Endodermal cell (in vitro differentiated cells): ENCODE data around the gene CNOT3. TPM values are rescaled to one million over a fixed set of nuclear protein-coding genes. Genes with fewer than 3 reads are reported as not detected.

Experiments
- DNase-seq: peaks from one replicate; pipeline ENCODE4 v3.0.0-alpha.2; 2017
- H3K27ac ChIP-seq: 2 replicates; pipeline ENCODE4 v1.5.1; 2013; ENCODE audit warnings: mild to moderate bottlenecking, low read depth, low read length, moderate library complexity
- H3K27me3 ChIP-seq: 2 replicates; pipeline ENCODE4 v1.6.1; 2013; ENCODE audit warnings: mild to moderate bottlenecking, low read length, moderate library complexity; ENCODE audit not compliant: insufficient read depth, control insufficient read depth, poor library complexity, severe bottlenecking
- H3K36me3 ChIP-seq: 2 replicates; pipeline ENCODE4 v1.7.0; 2013; ENCODE audit warnings: mild to moderate bottlenecking, low read length, moderate library complexity; ENCODE audit not compliant: control insufficient read depth, insufficient read depth
- H3K4me1 ChIP-seq: one replicate; pipeline ENCODE4 v1.7.0; 2013; ENCODE audit warnings: low read length; ENCODE audit not compliant: control insufficient read depth, insufficient read depth
- H3K4me3 ChIP-seq: 2 replicates; pipeline ENCODE4 v1.5.1; 2013; ENCODE audit warnings: mild to moderate bottlenecking, low read length, moderate library complexity
- H3K9ac ChIP-seq: 2 replicates; pipeline ENCODE4 v1.6.1; 2013; ENCODE audit warnings: mild to moderate bottlenecking, low read length, moderate library complexity; ENCODE audit not compliant: poor library complexity, severe bottlenecking; ENCODE audit errors: extremely low read depth
- H3K9me3 ChIP-seq: 2 replicates; pipeline ENCODE4 v1.6.1; 2013; ENCODE audit warnings: mild to moderate bottlenecking, low read length, moderate library complexity; ENCODE audit not compliant: control insufficient read depth
- H3K27ac Mint-ChIP-seq: 2 replicates; pipeline ENCODE4 v1.8.0; 2020; ENCODE audit warnings: mixed read lengths
- H3K27me3 Mint-ChIP-seq: 2 replicates; pipeline ENCODE4 v1.8.0; 2021; ENCODE audit warnings: mild to moderate bottlenecking, mixed read lengths; ENCODE audit not compliant: insufficient read depth
- H3K36me3 Mint-ChIP-seq: 2 replicates; pipeline ENCODE4 v1.8.0; 2020; ENCODE audit warnings: low read depth, mixed read lengths
- H3K4me1 Mint-ChIP-seq: 2 replicates; pipeline ENCODE4 v1.8.0; 2020; ENCODE audit warnings: mixed read lengths
- H3K4me3 Mint-ChIP-seq: 2 replicates; pipeline ENCODE4 v1.8.0; 2020; ENCODE audit warnings: mild to moderate bottlenecking, moderate library complexity, mixed read lengths
- H3K9me3 Mint-ChIP-seq: 2 replicates; pipeline ENCODE4 v1.8.0; 2020; ENCODE audit warnings: mild to moderate bottlenecking, mixed read lengths
- WGBS, 2 experiments: methylation state at CpG; one replicate each; pipeline versions ENCODE4 v1.1.5 to v1.1.7; 2013; ENCODE audit warnings: missing lambda C conversion rate in 2 of 2, mixed read lengths in 1 of 2; ENCODE audit not compliant: insufficient coverage in 1 of 2, insufficient read length in 1 of 2; 5-methylcytosine and 5-hydroxymethylcytosine counted together
- total RNA-seq, 2 donors: library from RNA; stranded (reverse); fragmentation: NEBNext Ultra II Directional in 1 of 2; extraction: Animal tissue kit (Norgen Biotek cat#: 25700) in 1 of 2; gene quantifications; 2 replicates in 1 of 2; 3 replicates in 1 of 2; pipeline ENCODE4 v1.2.1, GENCODE V29; 2021
- TF ChIP-seq, protein P1 (sequence below): fragments of 200-600 bp; sonication (generic); conservative IDR thresholded peaks from 2 replicates; pipeline ENCODE4 v1.5.0; 2021; ENCODE audit warnings: antibody characterized with exemption, mild to moderate bottlenecking

CNOT3 gene
- total RNA-seq, 2 donors from 2014 or later, result 78.9 to 82.7 TPM

DNA sequence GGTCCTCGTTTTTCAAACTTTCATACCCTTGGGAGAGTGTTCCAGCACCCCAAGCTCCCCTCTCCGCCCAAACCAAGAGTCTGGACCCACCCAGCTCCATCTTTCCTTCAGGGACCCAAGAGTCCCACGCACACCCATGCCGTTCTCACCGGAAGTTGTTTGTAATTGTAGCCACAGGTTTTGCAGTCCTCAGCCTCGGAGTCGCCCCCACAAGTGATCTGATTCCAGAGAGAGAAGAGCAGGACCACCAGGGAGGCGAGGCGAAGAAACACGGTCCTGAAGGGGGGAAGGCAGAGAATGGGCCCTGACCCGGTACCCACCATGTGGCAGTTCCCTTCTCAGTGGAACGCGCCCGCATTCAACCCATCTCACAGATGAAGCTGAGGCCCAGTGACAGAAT is 25.3 kb downstream of the CNOT3 start:
- Histone ChIP-seq H3K9ac (no peak overlapping the region), H3K4me1 (no peaks in the 10 kb centered on the region), H3K4me3 (no peak overlapping the region), H3K27ac (no peak overlapping the region), H3K9me3 (no peaks in the 10 kb centered on the region), H3K27me3 (no peaks in the 10 kb centered on the region), H3K36me3 (no peaks in the 10 kb centered on the region)
- TF ChIP-seq, protein P1, sequence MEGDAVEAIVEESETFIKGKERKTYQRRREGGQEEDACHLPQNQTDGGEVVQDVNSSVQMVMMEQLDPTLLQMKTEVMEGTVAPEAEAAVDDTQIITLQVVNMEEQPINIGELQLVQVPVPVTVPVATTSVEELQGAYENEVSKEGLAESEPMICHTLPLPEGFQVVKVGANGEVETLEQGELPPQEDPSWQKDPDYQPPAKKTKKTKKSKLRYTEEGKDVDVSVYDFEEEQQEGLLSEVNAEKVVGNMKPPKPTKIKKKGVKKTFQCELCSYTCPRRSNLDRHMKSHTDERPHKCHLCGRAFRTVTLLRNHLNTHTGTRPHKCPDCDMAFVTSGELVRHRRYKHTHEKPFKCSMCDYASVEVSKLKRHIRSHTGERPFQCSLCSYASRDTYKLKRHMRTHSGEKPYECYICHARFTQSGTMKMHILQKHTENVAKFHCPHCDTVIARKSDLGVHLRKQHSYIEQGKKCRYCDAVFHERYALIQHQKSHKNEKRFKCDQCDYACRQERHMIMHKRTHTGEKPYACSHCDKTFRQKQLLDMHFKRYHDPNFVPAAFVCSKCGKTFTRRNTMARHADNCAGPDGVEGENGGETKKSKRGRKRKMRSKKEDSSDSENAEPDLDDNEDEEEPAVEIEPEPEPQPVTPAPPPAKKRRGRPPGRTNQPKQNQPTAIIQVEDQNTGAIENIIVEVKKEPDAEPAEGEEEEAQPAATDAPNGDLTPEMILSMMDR, result no peak
- WGBS, 2 experiments, result 91 to 96% methylated on average over 4 to 14 of the region's 14 CpGs
- no peak for DNase-seq
- Mint-ChIP-seq H3K4me3 (peak overlapping the region; percentile 91), H3K27ac (no peak overlapping the region), H3K9me3 (peaks cover 3% of the 10 kb centered on the region), H3K36me3 (peaks cover 5% of the 10 kb centered on the region), H3K4me1 (peaks cover 7% of the 10 kb centered on the region), H3K27me3 (peaks cover 28% of the 10 kb centered on the region)

DNA sequence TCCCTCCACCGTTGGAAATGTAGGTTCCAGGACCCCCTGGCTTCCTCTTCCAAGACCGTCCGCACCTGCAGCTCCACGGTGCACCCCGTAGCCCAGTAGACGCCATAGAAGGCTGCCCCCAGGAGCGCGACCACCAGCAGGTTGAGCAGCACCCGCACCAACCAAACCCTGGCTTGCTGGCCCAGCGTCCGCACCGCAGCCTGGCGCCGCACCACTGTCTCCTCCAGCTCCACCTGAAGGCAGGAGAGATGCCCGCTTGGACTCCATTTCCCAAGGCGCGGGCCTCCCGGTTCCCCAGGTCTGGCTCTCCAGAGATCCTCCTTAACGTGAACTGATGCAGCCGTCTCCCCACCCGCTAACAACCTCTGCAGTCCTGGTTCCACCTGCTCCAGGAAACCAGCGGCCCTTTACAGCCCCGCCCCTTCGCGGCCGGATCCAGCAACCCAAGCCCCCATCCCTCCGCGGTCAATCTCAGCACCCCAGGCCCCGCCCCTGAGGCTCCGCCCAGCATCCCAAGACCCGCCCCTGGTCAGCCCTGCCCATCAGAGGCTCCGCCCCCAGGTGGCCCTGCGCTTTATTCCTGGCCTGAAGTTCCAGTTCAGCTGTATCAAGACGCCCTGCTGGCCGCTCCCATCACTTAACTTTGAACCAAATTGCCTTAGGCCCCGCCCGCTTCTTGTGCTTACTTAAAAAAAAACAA is 27.0 kb downstream of the CNOT3 start:
- Histone ChIP-seq H3K36me3 (no peaks in the 10 kb centered on the region), H3K27me3 (no peaks in the 10 kb centered on the region), H3K9me3 (no peaks in the 10 kb centered on the region), H3K4me1 (no peaks in the 10 kb centered on the region), H3K9ac (no peak overlapping the region), H3K4me3 (no peak overlapping the region), H3K27ac (no peak overlapping the region)
- Mint-ChIP-seq H3K36me3 (peaks cover 2% of the 10 kb centered on the region), H3K4me3 (peak overlapping the region; percentile 56), H3K27me3 (peaks cover 28% of the 10 kb centered on the region), H3K9me3 (peaks cover 3% of the 10 kb centered on the region), H3K27ac (no peak overlapping the region), H3K4me1 (peaks cover 7% of the 10 kb centered on the region)
- TF ChIP-seq, protein P1, result no peak
- peak; percentile 99 for DNase-seq
- 50 to 58% methylated on average over 28 to 37 of the region's 37 CpGs for WGBS, 2 experiments

DNA sequence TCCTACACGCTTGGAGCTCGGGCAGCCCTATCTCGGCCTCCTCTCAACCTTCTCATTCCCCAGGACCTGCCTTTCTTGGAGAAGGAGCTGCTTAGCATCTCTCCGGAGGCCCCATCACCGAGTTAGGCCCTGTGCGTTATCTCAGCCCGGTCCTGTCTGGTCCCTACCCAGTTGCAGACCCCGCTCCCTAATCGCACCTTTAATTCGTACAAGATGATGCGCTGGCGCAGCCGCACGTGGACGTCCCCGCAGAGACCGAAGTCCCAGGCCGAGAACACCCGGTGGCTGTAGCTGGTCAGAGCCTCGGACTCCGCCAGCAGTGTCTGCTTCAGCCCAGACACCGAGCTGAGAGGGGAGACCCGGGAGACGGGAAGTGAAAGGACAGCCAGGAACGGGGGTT is 27.7 kb downstream of the CNOT3 start:
- TF ChIP-seq, protein P1, result no peak
- Mint-ChIP-seq H3K9me3 (peaks cover 3% of the 10 kb centered on the region), H3K36me3 (peaks cover 2% of the 10 kb centered on the region), H3K27ac (no peak overlapping the region), H3K27me3 (peaks cover 28% of the 10 kb centered on the region), H3K4me3 (no peak overlapping the region), H3K4me1 (peaks cover 7% of the 10 kb centered on the region)
- Histone ChIP-seq H3K27ac (no peak overlapping the region), H3K9me3 (no peaks in the 10 kb centered on the region), H3K27me3 (no peaks in the 10 kb centered on the region), H3K9ac (no peak overlapping the region), H3K4me3 (no peak overlapping the region), H3K36me3 (no peaks in the 10 kb centered on the region), H3K4me1 (no peaks in the 10 kb centered on the region)
- no peak for DNase-seq
- 93% methylated on average over 22 to 25 of the region's 25 CpGs for WGBS, 2 experiments
